T-cell (primary cell): ENCODE results near the gene ROMO1. TPM values are rescaled to one million over a fixed set of nuclear protein-coding genes. Genes with fewer than 3 reads are reported as not detected.
"Not testable (repeated sequence)": the region's sequence is repeated elsewhere in the genome, so short reads cannot be mapped to it uniquely, and the experiment has no call there.

ENCODE experiments used
- ATAC-seq, 4 experiments: fragments of 200-7000 bp in 3 of 4; fragments of 150-1000 bp in 1 of 4; cut with Tn5 transposase; replicated peaks in 1 of 4; 1 replicate in 3 of 4; 2 replicates in 1 of 4; pipeline ENCODE4 v1.10.0; 2021; ENCODE audit warnings: moderate library complexity in 3 of 4, mild to moderate bottlenecking in 2 of 4, moderate number of reproducible peaks in 1 of 4
- CTCF ChIA-PET, 2 donors: fragments of 300-600 bp; sonication (Branson Sonifier 250); formaldehyde crosslinking; loops; one replicate each; lab custom pipeline; 2022; ENCODE audit warnings: antibody characterized with exemption in 2 of 2; lab: Charles Lee
- POLR2A ChIA-PET, 2 donors: fragments of 300-600 bp; sonication (Branson Sonifier 250); formaldehyde crosslinking; loops; one replicate each; lab custom pipeline; 2022; ENCODE audit warnings: antibody characterized with exemption in 2 of 2; lab: Charles Lee
- DNase-seq, 35 experiments: peaks; one replicate each; pipeline versions ENCODE4 v3.0.0 to v3.0.0-alpha.2; 2013 to 2023
- H3K27ac ChIP-seq: one replicate; pipeline ENCODE4 v1.5.1; 2013; ENCODE audit warnings: low read length
- H3K27me3 ChIP-seq, 2 experiments: replicated peaks in 1 of 2; 1 replicate in 1 of 2; 2 replicates in 1 of 2; pipeline versions ENCODE4 v1.6.1 to v1.7.0; 2013; ENCODE audit warnings: low read length in 1 of 2, mixed read lengths in 1 of 2; ENCODE audit not compliant: control insufficient read depth in 2 of 2, insufficient read depth in 2 of 2; ENCODE audit errors: extremely low read depth in 1 of 2
- H3K36me3 ChIP-seq, 2 donors: 1 replicate in 1 of 2; 2 replicates in 1 of 2; pipeline versions ENCODE4 v1.6.1 to v1.7.0; 2013; ENCODE audit warnings: low read length in 1 of 2; ENCODE audit not compliant: control insufficient read depth in 2 of 2, insufficient read depth in 1 of 2; ENCODE audit errors: extremely low read depth in 1 of 2
- H3K4me1 ChIP-seq, 2 experiments: 1 replicate in 1 of 2; 2 replicates in 1 of 2; pipeline versions ENCODE4 v1.6.1 to v1.7.0; 2013; ENCODE audit warnings: low read length in 2 of 2, mixed read lengths in 1 of 2; ENCODE audit not compliant: insufficient read depth in 2 of 2, control insufficient read depth in 1 of 2; ENCODE audit errors: extremely low read depth in 1 of 2
- H3K4me3 ChIP-seq, 2 donors: 1 replicate in 1 of 2; 2 replicates in 1 of 2; pipeline versions ENCODE4 v1.5.1 to v1.7.0; 2013; ENCODE audit warnings: mild to moderate bottlenecking in 2 of 2, low read length in 1 of 2, moderate library complexity in 1 of 2; ENCODE audit not compliant: control insufficient read depth in 1 of 2; ENCODE audit errors: extremely low read depth in 1 of 2
- H3K9me3 ChIP-seq: 2 replicates; pipeline ENCODE4 v1.7.0; 2013
- H3K27ac Mint-ChIP-seq, 2 donors: one replicate each; pipeline ENCODE4 v1.8.0; 2020 to 2021; ENCODE audit warnings: mild to moderate bottlenecking in 2 of 2, mixed read lengths in 2 of 2
- H3K27me3 Mint-ChIP-seq, 2 donors: one replicate each; pipeline ENCODE4 v1.8.0; 2021 to 2022; ENCODE audit warnings: mixed read lengths in 2 of 2
- H3K36me3 Mint-ChIP-seq: one replicate; pipeline ENCODE4 v1.8.0; 2021; ENCODE audit warnings: mixed read lengths
- H3K4me1 Mint-ChIP-seq, 3 donors: one replicate each; pipeline ENCODE4 v1.8.0; 2020 to 2022; ENCODE audit warnings: mixed read lengths in 3 of 3, mild to moderate bottlenecking in 1 of 3
- H3K4me3 Mint-ChIP-seq, 3 donors: one replicate each; pipeline ENCODE4 v1.8.0; 2020 to 2022; ENCODE audit warnings: mild to moderate bottlenecking in 3 of 3, mixed read lengths in 3 of 3, moderate library complexity in 3 of 3
- H3K9me3 Mint-ChIP-seq, 3 donors: one replicate each; pipeline ENCODE4 v1.8.0; 2020 to 2022; ENCODE audit warnings: mixed read lengths in 3 of 3
- WGBS: methylation state at CpG from one replicate; pipeline ENCODE4 v1.1.5; 2013; ENCODE audit warnings: missing lambda C conversion rate; ENCODE audit not compliant: insufficient coverage; 5-methylcytosine and 5-hydroxymethylcytosine counted together
- total RNA-seq, 35 experiments: library from RNA in 6 of 35; stranded (reverse) in 6 of 35; fragments of 120-200 nt in 1 of 35; gene quantifications; one replicate each; pipeline versions ENCODE4 v1.2.1 to v1.2.4 and lab custom pipeline; 2013 to 2026

Gene ROMO1
- total RNA-seq, 5 donors from 2014 or later (not counting 1 experiment from before 2014, with no cell fraction given): 38.4 to 79.7 (median 62.5) TPM

DNA sequence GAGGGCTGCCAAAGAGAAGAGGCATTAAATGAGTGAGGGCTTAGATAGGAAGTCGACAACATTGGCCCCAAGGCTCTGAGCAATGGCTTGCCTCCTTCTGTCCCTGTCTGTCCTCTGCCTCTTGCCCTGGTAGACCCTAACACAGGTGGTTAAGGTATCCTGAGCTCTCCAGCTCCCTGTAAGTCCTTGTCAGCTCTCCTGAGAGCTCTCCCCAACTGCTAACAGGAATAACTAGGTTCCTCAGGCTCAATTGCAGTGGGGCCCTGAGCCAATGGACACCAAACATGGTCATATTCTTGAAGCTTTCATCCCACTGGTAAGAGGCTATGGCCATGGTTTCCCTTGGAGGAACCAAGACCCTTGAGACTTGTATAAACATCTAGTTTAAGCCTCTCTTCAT lies 29.5 kb upstream of the ROMO1 start:
- no peaks in the 10 kb centered on the region for H3K27me3 ChIP-seq
- CTCF ChIA-PET: no interaction called here
- no peak overlapping the region for H3K27ac ChIP-seq
- ATAC-seq (no peak), DNase-seq (no peak)
- H3K4me3 ChIP-seq: no peak overlapping the region
- Mint-ChIP-seq H3K36me3 (peaks cover 49% of the 10 kb centered on the region), H3K4me1 (peaks cover 4 to 6% (median 5%) of the 10 kb centered on the region in 3 donors), H3K9me3 (no peaks in the 10 kb centered on the region), H3K4me3 (no peak overlapping the region), H3K27me3 (no peaks in the 10 kb centered on the region), H3K27ac (no peak overlapping the region)
- peaks cover 0 to 4% of the 10 kb centered on the region in 2 experiments for H3K4me1 ChIP-seq
- H3K9me3 ChIP-seq: no peaks in the 10 kb centered on the region
- POLR2A ChIA-PET: interaction anchor here in 1 of 2 donors (0.6 kb wide), 1 partner anchor 47 kb away, joined by 4 read pairs; no protein-coding TSS in a partner anchor
- no CpG with 5 or more reads among the region's 1 CpG for WGBS
- H3K36me3 ChIP-seq: peaks cover 3 to 58% of the 10 kb centered on the region in 2 donors

DNA sequence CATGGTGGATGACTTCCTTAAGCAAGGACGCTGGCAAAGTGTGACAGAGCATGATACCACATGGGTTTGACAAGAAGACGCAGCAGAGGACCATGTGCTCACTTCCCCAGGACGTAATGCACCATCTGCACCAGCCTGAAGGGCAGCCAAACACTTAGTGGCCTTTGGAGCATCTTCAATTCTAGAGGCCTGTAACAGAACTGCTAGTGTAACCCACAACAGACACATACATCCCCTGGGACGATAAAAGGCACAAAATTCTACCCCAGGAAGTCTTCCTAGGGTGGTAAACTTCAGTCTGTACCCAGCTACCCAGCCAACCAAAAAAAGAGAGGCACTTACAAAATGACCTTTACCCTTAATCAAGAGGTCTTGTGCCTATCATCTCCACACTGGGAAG lies 25.3 kb upstream of the ROMO1 start:
- no peak overlapping the region for H3K27ac ChIP-seq
- no peaks in the 10 kb centered on the region for H3K27me3 ChIP-seq
- Mint-ChIP-seq H3K9me3 (no peaks in the 10 kb centered on the region), H3K27ac (no peak overlapping the region), H3K4me1 (no peaks in the 10 kb centered on the region), H3K4me3 (no peak overlapping the region), H3K27me3 (no peaks in the 10 kb centered on the region), H3K36me3 (peaks cover 44% of the 10 kb centered on the region)
- 95% methylated on average over 4 of the region's 4 CpGs for WGBS
- no peak overlapping the region for H3K4me3 ChIP-seq
- ATAC-seq: no peak
- DNase-seq: no peak
- H3K36me3 ChIP-seq: peaks cover 13 to 64% of the 10 kb centered on the region in 2 donors
- ChIA-PET CTCF (no interaction called here), POLR2A (no interaction called here)
- no peaks in the 10 kb centered on the region for H3K4me1 ChIP-seq
- H3K9me3 ChIP-seq: no peaks in the 10 kb centered on the region

DNA sequence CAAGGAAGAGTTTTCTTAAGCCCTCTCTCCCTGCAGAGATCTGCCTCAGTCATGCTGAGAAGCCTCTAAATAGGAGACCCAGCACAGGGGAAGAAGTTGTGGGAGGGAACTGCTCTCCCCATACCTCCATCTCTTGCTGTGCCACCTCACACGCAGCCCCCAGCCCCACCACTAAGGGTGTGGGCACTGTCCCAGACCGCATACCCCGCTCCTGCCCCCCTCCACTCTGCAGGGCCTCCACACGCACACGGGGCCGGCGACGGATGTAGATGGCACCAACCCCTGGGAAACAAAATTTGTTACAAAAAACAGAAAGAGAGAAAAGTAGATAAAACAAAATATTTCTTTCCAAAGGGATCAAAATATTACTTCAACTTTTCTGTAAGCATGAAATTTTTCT lies 24.3 kb upstream of the ROMO1 start:
- CTCF ChIA-PET: no interaction called here
- Histone ChIP-seq H3K27me3 (no peaks in the 10 kb centered on the region), H3K9me3 (no peaks in the 10 kb centered on the region), H3K27ac (no peak overlapping the region), H3K36me3 (peaks cover 13 to 58% of the 10 kb centered on the region in 2 donors), H3K4me3 (no peak overlapping the region), H3K4me1 (no peaks in the 10 kb centered on the region)
- POLR2A ChIA-PET: interaction anchor here in 1 of 2 donors (0.6 kb wide), 1 partner anchor 104 kb away, joined by 4 read pairs; no protein-coding TSS in a partner anchor
- Mint-ChIP-seq H3K4me3 (no peak overlapping the region), H3K9me3 (no peaks in the 10 kb centered on the region), H3K36me3 (peaks cover 40% of the 10 kb centered on the region), H3K27ac (no peak overlapping the region), H3K4me1 (no peaks in the 10 kb centered on the region), H3K27me3 (no peaks in the 10 kb centered on the region)
- ATAC-seq (no peak), DNase-seq (no peak)
- WGBS: no CpG with 5 or more reads among the region's 8 CpGs

DNA sequence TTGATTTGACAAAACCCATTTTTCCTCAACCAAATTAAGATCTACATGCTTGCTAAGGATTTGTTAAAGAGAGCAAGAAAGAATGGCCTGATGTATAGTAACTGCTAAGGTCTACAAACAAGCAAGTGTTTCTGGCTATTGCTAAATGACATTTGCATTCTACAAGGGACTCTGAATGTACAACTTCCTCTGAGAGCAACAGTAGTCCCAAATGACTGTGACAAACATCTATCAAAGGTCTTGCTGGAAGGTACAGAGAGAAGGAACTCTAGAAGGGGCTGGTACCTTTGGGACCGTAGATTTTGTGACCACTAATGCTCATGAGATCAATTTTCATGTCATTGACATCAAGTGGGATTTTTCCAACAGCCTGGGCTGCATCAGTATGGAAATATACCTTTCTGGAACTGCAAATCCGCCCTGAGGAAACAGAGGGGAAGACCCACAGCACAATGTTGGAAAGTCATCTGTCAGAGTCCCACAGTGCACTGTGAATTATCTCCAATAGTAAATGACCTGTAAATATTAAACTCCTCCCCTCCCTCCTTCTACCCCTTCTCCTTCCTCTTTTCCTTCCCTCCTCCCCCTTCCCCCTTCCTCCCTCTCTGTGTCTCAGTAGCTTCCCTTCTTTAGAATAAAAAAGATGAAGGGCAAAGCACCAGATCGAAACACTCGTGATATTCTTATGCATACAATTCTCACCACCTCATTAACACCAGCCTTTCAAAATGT lies 18.6 kb upstream of the ROMO1 start:
- H3K4me1 Mint-ChIP-seq: peaks cover 0 to 2% (median 0%) of the 10 kb centered on the region in 3 donors
- no peak overlapping the region for H3K27ac Mint-ChIP-seq
- Histone ChIP-seq H3K4me1 (peaks cover 0 to 2% of the 10 kb centered on the region in 2 experiments), H3K9me3 (no peaks in the 10 kb centered on the region), H3K36me3 (peaks cover 6 to 29% of the 10 kb centered on the region in 2 donors), H3K27ac (no peak overlapping the region), H3K4me3 (no peak overlapping the region), H3K27me3 (no peaks in the 10 kb centered on the region)
- POLR2A ChIA-PET: interaction anchor here (0.6 kb wide), 2 partner anchors 10 to 142 kb away, joined by 3 to 19 read pairs; no protein-coding TSS in a partner anchor
- CTCF ChIA-PET: no interaction called here
- DNase-seq (no peak), ATAC-seq (no peak)
- peaks cover 15% of the 10 kb centered on the region for H3K36me3 Mint-ChIP-seq
- H3K9me3 Mint-ChIP-seq: no peaks in the 10 kb centered on the region
- H3K4me3 Mint-ChIP-seq: no peak overlapping the region
- no peaks in the 10 kb centered on the region for H3K27me3 Mint-ChIP-seq
- 80% methylated on average over 3 of the region's 4 CpGs for WGBS

DNA sequence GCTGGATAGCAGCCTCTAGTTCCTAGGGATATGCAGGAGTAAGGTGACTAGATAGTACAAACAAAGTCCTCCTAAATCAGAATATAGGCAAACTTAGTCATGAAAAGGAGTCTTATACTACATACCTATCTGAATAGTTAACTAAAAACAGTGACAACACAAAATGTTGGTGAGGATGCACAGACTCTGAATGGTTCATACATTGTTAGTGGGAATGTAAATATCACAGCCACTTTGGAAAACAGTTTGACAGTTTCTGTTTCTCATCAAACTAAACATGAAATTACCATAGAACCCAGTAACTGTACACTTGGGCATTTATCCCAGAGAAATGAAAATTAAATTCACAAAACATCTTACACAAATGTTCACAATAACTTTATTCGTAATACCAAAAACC lies 17.2 kb upstream of the ROMO1 start:
- peaks cover 20% of the 10 kb centered on the region for H3K36me3 Mint-ChIP-seq
- WGBS: 100% methylated on average over 1 of the region's 1 CpG
- H3K9me3 Mint-ChIP-seq: no peaks in the 10 kb centered on the region
- H3K27ac Mint-ChIP-seq: no peak overlapping the region
- peaks cover 0 to 2% (median 0%) of the 10 kb centered on the region in 3 donors for H3K4me1 Mint-ChIP-seq
- H3K4me3 Mint-ChIP-seq: no peak overlapping the region
- no peaks in the 10 kb centered on the region for H3K27me3 Mint-ChIP-seq
- Histone ChIP-seq H3K9me3 (no peaks in the 10 kb centered on the region), H3K27me3 (no peaks in the 10 kb centered on the region), H3K4me1 (peaks cover 0 to 2% of the 10 kb centered on the region in 2 experiments), H3K4me3 (no peak overlapping the region), H3K36me3 (peaks cover 6 to 32% of the 10 kb centered on the region in 2 donors), H3K27ac (no peak overlapping the region)
- ChIA-PET POLR2A (no interaction called here), CTCF (interaction anchor here in 1 of 2 donors (0.7 kb wide), 1 partner anchor 17 kb away, joined by 3 read pairs; no protein-coding TSS in a partner anchor)
- ATAC-seq (no peak), DNase-seq (no peak)

DNA sequence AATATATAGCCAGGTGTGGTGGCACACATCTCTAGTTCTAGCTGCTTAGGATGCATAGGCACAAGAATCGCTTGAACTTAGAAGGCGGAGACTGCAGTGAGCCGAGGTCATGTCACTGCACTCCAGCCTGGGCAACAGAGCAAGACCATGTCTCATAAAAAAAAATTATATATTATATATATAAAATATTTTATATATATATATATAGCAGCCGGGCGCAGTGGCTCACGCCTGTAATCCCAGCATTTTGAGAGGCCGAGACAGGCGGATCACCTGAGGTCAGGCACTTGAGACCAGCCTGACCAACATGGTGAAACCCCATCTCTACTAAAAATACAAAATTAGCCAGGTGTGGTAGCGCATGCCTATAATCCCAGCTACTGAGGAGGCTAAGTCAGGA lies 13.8 kb upstream of the ROMO1 start:
- peaks cover 33% of the 10 kb centered on the region for H3K36me3 Mint-ChIP-seq
- H3K4me3 ChIP-seq, CTCF ChIA-PET, H3K9me3 Mint-ChIP-seq, H3K27ac Mint-ChIP-seq, H3K27me3 Mint-ChIP-seq, H3K27me3 ChIP-seq, H3K4me1 ChIP-seq, ATAC-seq, H3K9me3 ChIP-seq, DNase-seq, H3K27ac ChIP-seq, H3K4me3 Mint-ChIP-seq, H3K4me1 Mint-ChIP-seq: not testable (repeated sequence)
- peaks cover 4 to 43% of the 10 kb centered on the region in 2 donors for H3K36me3 ChIP-seq
- POLR2A ChIA-PET: interaction anchor here in 1 of 2 donors (0.7 kb wide), 1 partner anchor 330 kb away, joined by 3 read pairs; no protein-coding TSS in a partner anchor
- WGBS: 90% methylated on average over 2 of the region's 9 CpGs
